Measurements from ENCODE around the gene PDCD2L. TPM values are rescaled to one million over a fixed set of nuclear protein-coding genes. Genes with fewer than 3 reads are reported as not detected.

Gene PDCD2L
- total and polyA plus RNA-seq, 10 of the 15 experiments (the other 5 are each of a cell fraction or from before 2014, with no cell fraction given): 7.2 to 41.3 (median 26.9) TPM

DNA sequence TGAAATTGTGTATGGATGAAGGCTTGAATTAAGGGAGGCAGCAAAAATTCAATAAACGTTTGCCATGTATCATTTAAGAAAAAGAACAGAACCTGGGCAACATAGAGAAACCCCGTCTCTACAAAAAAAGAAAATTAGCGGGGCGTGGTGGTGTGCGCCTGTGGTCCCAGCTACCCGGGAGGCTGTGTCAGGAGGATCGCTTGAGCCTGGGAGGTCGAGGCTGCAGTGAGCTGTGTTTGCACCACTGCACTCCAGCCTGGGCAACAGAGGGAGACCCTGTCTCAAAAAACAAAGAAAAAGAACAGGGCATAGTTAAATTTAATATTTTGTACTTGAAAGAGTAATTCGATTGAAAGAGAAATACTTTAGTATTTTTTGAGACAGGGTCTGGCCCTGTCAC lies 25.4 kb downstream of the PDCD2L start:
- 33% methylated on average over 9 of the region's 9 CpGs for WGBS (ENCODE audit: insufficient coverage, insufficient replicate concordance, low lambda C conversion rate, missing lambda C conversion rate)
- Histone ChIP-seq H3K4me2 (ENCODE audit: control insufficient read depth, insufficient read depth) (peak overlapping the region; percentile 36), H3K9me3 (replicated peaks; ENCODE audit: control insufficient read depth, insufficient read depth, low read length) (no peaks in the 10 kb centered on the region), H4K20me1 (ENCODE audit: control insufficient read depth, insufficient read depth) (no peaks in the 10 kb centered on the region; the same call in 1 of the 2 replicates), H3K27me3 (replicated peaks in 1 of 2; ENCODE audit: control insufficient read depth in 2 of 2, insufficient read depth in 2 of 2, low read length in 1 of 2) (no peaks in the 10 kb centered on the region), H3K36me3 (ENCODE audit: control insufficient read depth in 2 of 2, insufficient read depth in 2 of 2, low read length in 1 of 2) (peaks cover 2 to 3% of the 10 kb centered on the region in 2 experiments; a peak in 2 of 4 replicates), H3K79me2 (ENCODE audit: control insufficient read depth, insufficient read depth, low read length) (peaks cover 55% of the 10 kb centered on the region), H2AFZ (ENCODE audit: control insufficient read depth, low read depth, low read length) (no peak overlapping the region), H3K27ac (ENCODE audit: control insufficient read depth, insufficient read depth) (peak overlapping the region; percentile 85; the same call in 1 of the 2 replicates), H3K4me3 (peak overlapping the region; percentile 86), H3K9ac (ENCODE audit: control insufficient read depth, insufficient read depth, low read length) (peak overlapping the region; percentile 88), H3K4me1 (ENCODE audit: control insufficient read depth, insufficient read depth, low read length) (no peaks in the 10 kb centered on the region)
- POLR2A ChIA-PET: interaction anchor here (1.2 to 1.4 kb wide), 2 partner anchors 15 to 70 kb away, joined by 3 read pairs; no protein-coding TSS in a partner anchor
- TF ChIP-seq PAX8 (IDR thresholded peaks at IDR 0.05): no peak
- peak; percentile 62; the same call in 1 of the 2 replicates for TF ChIP-seq MLLT1 (IDR thresholded peaks at IDR 0.05)
- intact Hi-C loops (cut with micrococcal nuclease; ENCODE audit: unreplicated experiment) (loop anchor here (2.0 to 10.0 kb wide), 2 partner anchors 25 to 245 kb away; partner anchors contain the start of gene PDCD2L), in situ Hi-C loops (cut with MboI) (no loop called here)
- DNase-seq (ENCODE audit: low read depth, low spot score): no peak
- CTCF ChIA-PET: interaction anchor here (1.2 to 1.7 kb wide), 11 partner anchors 12 to 85 kb away, joined by 3 to 13 read pairs (median 6); no protein-coding TSS in a partner anchor
- SMC1A ChIA-PET (ENCODE audit: uncharacterized antibody, unreplicated experiment): interaction anchor here (0.7 to 1.2 kb wide), 4 partner anchors 18 to 93 kb away, joined by 3 to 6 read pairs (median 4); no protein-coding TSS in a partner anchor
- FAIRE-seq: no peak
- BruUV-seq (replicated peaks): no TSS peak
- RAD21 ChIA-PET (ENCODE audit: unreplicated experiment): interaction anchor here (1.4 to 1.7 kb wide), 2 partner anchors 59 to 70 kb away, joined by 3 to 6 read pairs; no protein-coding TSS in a partner anchor
- no peak for ATAC-seq
